Tibial nerve (tissue), 4 donors: ENCODE data around the gene SVIL. TPM values are rescaled to one million over a fixed set of nuclear protein-coding genes. Genes with fewer than 3 reads are reported as not detected.
"Not testable (repeated sequence)": the region's sequence is repeated elsewhere in the genome, so short reads cannot be mapped to it uniquely, and the experiment has no call there.

Experiments used
- DNase-seq, 2 donors: peaks; one replicate each; pipeline ENCODE4 v3.0.0-alpha.2; 2019; ENCODE audit warnings: low spot score in 2 of 2
- H3K27ac ChIP-seq, 4 donors: fragments of 200-600 bp; sonication (generic) in 3 of 4; one replicate each; pipeline ENCODE4 v1.5.1; 2017 to 2019; ENCODE audit warnings: mild to moderate bottlenecking in 1 of 4
- H3K27me3 ChIP-seq, 2 donors: fragments of 200-600 bp; sonication (generic) in 1 of 2; one replicate each; pipeline versions ENCODE4 v1.5.1 to v1.6.0; 2017 to 2019
- H3K36me3 ChIP-seq, 3 donors: fragments of 200-600 bp; sonication (generic); one replicate each; pipeline ENCODE4 v1.5.1; 2018 to 2019
- H3K4me1 ChIP-seq, 4 donors: fragments of 200-600 bp; sonication (generic) in 3 of 4; one replicate each; pipeline ENCODE4 v1.5.1; 2017 to 2019
- H3K4me3 ChIP-seq, 4 donors: fragments of 200-600 bp; sonication (generic) in 3 of 4; one replicate each; pipeline ENCODE4 v1.5.1; 2017 to 2019; ENCODE audit warnings: mild to moderate bottlenecking in 1 of 4, moderate library complexity in 1 of 4
- H3K9me3 ChIP-seq, 4 donors: fragments of 200-600 bp; sonication (generic) in 3 of 4; one replicate each; pipeline ENCODE4 v1.5.1; 2017 to 2019
- EP300 ChIP-seq, 2 donors: sonication (generic); formaldehyde crosslinking; IDR thresholded peaks; one replicate each; pipeline ENCODE4 v1.6.1; 2017; ENCODE audit warnings: antibody characterized with exemption in 2 of 2, mild to moderate bottlenecking in 1 of 2
- POLR2A ChIP-seq, 2 donors: fragments of 450-650 bp; IDR thresholded peaks; one replicate each; pipeline ENCODE4 v1.6.1; 2017; ENCODE audit warnings: antibody characterized with exemption in 2 of 2, mild to moderate bottlenecking in 2 of 2, moderate library complexity in 2 of 2
- WGBS, 2 donors: methylation state at CpG; one replicate each; pipeline ENCODE4 v1.1.5; 2018; 5-methylcytosine and 5-hydroxymethylcytosine counted together
- total RNA-seq, 4 donors: library from RNA; depleted of rRNA; stranded (reverse); fragments of >200 nt; gene quantifications; one replicate each; pipeline ENCODE4 v1.1.0, GENCODE V29; 2016
- TF ChIP-seq, protein P1 (sequence below), 5 experiments: fragments of 200-600 bp in 3 of 5; fragments of 450-650 bp in 2 of 5; sonication (generic) in 3 of 5; IDR thresholded peaks; one replicate each; pipeline ENCODE4 v1.5.1; 2016 to 2019; ENCODE audit warnings: antibody characterized with exemption in 5 of 5, mild to moderate bottlenecking in 3 of 5, moderate library complexity in 2 of 5

Gene SVIL
- total RNA-seq, 4 donors from 2014 or later: 23.6 to 32.0 (median 26.0) TPM

DNA sequence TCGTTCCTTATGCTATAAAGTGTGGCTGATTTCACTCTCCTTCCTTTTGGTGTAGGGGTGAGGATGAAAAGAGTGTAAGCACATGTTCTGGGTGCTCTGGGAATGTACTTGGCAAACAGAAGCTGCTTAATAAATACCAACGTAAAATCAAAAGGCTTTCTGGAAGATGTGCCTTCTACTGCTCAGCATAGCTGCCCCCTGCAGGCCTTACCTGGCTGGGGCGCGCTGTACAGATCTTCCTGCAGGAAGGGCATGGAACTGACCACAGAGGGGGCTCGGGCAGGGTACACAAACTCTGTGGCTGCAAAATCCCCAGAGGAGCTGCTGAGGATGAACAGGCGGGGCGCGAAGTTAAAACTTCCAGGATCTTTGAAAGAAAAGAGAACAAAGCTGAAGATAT, 169.4 kb downstream of the SVIL start:
- WGBS, 2 donors: 90 to 91% methylated on average over 8 of the region's 8 CpGs
- Histone ChIP-seq H3K27me3 (no peaks in the 10 kb centered on the region), H3K4me1 (peaks cover 0 to 6% (median 0%) of the 10 kb centered on the region in 4 donors), H3K4me3 (no peak overlapping the region), H3K27ac (no peak overlapping the region), H3K9me3 (peaks cover 0 to 5% (median 0%) of the 10 kb centered on the region in 4 donors), H3K36me3 (peaks cover 0 to 83% (median 5%) of the 10 kb centered on the region in 3 donors)
- TF ChIP-seq, protein P1, sequence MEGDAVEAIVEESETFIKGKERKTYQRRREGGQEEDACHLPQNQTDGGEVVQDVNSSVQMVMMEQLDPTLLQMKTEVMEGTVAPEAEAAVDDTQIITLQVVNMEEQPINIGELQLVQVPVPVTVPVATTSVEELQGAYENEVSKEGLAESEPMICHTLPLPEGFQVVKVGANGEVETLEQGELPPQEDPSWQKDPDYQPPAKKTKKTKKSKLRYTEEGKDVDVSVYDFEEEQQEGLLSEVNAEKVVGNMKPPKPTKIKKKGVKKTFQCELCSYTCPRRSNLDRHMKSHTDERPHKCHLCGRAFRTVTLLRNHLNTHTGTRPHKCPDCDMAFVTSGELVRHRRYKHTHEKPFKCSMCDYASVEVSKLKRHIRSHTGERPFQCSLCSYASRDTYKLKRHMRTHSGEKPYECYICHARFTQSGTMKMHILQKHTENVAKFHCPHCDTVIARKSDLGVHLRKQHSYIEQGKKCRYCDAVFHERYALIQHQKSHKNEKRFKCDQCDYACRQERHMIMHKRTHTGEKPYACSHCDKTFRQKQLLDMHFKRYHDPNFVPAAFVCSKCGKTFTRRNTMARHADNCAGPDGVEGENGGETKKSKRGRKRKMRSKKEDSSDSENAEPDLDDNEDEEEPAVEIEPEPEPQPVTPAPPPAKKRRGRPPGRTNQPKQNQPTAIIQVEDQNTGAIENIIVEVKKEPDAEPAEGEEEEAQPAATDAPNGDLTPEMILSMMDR (IDR thresholded peaks at IDR 0.05): no peak
- no peak for TF ChIP-seq EP300 (IDR thresholded peaks at IDR 0.05)
- no peak for TF ChIP-seq POLR2A (IDR thresholded peaks at IDR 0.05)
- no peak for DNase-seq

DNA sequence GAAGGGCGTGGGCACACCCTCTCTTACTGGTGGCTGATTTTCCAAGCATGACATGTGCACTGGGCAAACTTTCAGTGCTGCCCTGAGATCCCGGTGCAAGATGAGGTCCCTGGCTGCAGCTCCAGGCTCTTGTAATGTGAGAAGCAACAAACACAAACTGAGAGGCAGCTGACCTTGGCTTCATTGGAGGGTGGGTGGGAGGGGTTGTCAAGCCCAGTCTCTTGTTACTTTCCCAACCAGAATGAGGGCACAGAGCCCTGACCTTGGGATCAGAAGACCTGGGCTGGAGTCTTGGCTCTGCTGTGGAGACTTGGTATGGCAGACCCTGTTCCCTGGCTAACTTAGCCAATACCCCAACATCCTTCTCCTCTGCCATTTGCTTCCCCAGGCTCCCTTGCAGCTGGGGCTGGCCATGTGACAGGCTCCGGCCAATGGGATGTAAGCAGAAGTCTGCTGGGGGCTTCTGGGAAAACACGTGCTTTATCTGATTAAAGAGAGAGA, 170.1 kb downstream of the SVIL start:
- DNase-seq, H3K4me1 ChIP-seq, H3K27me3 ChIP-seq, H3K9me3 ChIP-seq, H3K27ac ChIP-seq, H3K4me3 ChIP-seq: not testable (repeated sequence)
- WGBS, 2 donors: 67 to 85% methylated on average over 4 of the region's 4 CpGs
- peaks cover 0 to 83% (median 6%) of the 10 kb centered on the region in 3 donors for H3K36me3 ChIP-seq

DNA sequence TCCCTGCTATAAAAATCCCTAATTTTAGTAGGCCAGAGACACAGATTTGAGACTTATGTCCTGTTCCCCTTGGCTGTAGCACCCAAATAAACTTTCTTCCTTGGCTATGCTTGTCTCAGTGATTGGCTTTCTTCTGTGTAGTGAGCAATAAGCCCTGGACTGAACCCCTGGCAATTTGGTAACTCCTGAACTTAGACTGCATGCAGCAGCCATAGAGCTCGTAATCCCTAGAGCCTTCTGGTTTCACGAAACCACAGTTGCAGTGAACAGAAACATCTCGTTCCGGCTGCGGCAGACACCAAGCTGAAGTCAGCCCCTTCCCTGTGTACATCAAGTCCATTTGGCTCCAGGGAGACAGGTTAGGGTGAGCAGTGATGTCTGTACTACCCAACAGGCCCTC, 173.7 kb downstream of the SVIL start:
- Histone ChIP-seq H3K36me3 (peaks cover 0 to 77% (median 6%) of the 10 kb centered on the region in 3 donors), H3K4me3 (no peak overlapping the region), H3K27ac (no peak overlapping the region), H3K27me3 (no peaks in the 10 kb centered on the region), H3K9me3 (peaks cover 0 to 8% (median 0%) of the 10 kb centered on the region in 4 donors), H3K4me1 (peaks cover 0 to 5% (median 0%) of the 10 kb centered on the region in 4 donors)
- TF ChIP-seq EP300 (IDR thresholded peaks at IDR 0.05) (no peak), POLR2A (IDR thresholded peaks at IDR 0.05) (no peak)
- TF ChIP-seq, protein P1 (IDR thresholded peaks at IDR 0.05): no peak
- no peak for DNase-seq
- WGBS, 2 donors: 74 to 82% methylated on average over 5 of the region's 5 CpGs

DNA sequence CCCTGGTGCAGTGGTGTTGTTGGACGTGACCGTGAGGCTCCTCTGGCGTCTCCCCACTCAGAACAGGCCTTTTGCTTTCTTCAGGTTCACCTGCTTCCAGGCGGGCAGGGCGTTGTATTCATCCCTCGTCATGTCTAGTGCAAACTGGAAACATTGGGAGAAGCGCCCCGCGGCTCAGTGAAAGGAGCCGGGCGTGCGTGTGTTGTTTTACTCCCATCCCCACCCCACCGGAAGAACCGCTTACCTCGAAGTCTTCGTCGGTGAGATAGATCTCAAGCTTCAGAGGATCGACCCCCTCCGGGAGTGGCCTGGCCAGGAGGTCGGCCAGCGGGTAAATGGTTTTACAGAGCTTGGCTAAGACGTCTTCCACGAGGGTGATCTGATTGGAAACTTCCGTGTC, 176.6 kb downstream of the SVIL start:
- not testable (repeated sequence) for DNase-seq, H3K9me3 ChIP-seq, H3K27ac ChIP-seq, H3K4me1 ChIP-seq, H3K4me3 ChIP-seq, H3K27me3 ChIP-seq
- WGBS, 2 donors: 83 to 88% methylated on average over 24 of the region's 24 CpGs
- H3K36me3 ChIP-seq: peaks cover 0 to 69% (median 6%) of the 10 kb centered on the region in 3 donors

DNA sequence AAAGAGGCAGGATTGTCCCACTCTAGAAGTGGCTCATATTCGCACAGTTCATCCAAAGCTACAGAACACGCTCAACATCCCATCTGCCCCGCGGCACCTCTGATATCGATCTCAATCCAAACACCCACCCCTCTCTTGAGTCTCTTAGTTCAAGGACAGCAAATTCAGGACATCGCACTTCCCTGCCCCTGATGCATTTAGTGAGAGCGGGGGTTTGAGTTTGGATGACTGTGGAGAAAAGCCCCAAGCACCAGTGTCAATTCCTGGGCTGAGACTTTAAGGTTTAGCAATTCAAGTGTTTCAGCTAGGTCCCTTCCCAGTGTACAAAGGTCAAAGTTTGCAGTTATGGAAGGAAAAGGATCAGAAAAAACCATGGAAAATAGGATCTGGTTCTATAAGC, 179.7 kb downstream of the SVIL start:
- H3K9me3 ChIP-seq: no peaks in the 10 kb centered on the region
- DNase-seq: no peak
- 95 to 97% methylated on average over 7 of the region's 7 CpGs for WGBS, 2 donors
- H3K27ac ChIP-seq: no peak overlapping the region
- H3K4me3 ChIP-seq: no peak overlapping the region
- no peaks in the 10 kb centered on the region for H3K27me3 ChIP-seq
- peaks cover 0 to 47% (median 0%) of the 10 kb centered on the region in 3 donors for H3K36me3 ChIP-seq
- H3K4me1 ChIP-seq: no peaks in the 10 kb centered on the region
- TF ChIP-seq EP300 (IDR thresholded peaks at IDR 0.05) (no peak), POLR2A (IDR thresholded peaks at IDR 0.05) (no peak)
- TF ChIP-seq, protein P1 (IDR thresholded peaks at IDR 0.05): no peak

DNA sequence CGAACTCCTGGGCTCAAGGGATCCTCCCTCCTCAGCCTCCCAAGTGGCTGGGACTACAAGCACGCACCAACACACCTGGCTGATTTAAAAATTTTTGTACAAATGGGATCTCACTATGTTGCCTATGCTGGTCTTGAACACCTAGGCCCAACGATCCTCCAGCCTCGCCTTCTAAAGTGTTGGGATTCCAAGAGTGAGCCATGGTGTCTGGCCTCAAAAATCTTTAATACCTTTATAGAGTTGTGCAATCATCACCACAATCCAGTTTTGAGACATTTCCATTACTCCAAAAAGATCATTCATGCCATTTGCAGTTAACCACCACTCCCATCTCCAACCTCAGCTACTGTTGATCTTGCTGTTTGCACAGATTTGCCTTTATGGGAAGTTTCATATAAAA, 180.5 kb downstream of the SVIL start:
- Histone ChIP-seq H3K27me3 (no peaks in the 10 kb centered on the region), H3K4me1 (peaks cover 0 to 4% (median 0%) of the 10 kb centered on the region in 4 donors), H3K27ac (no peak overlapping the region), H3K36me3 (peaks cover 0 to 42% (median 0%) of the 10 kb centered on the region in 3 donors), H3K4me3 (no peak overlapping the region), H3K9me3 (no peaks in the 10 kb centered on the region)
- TF ChIP-seq, protein P1 (IDR thresholded peaks at IDR 0.05): no peak
- no peak for TF ChIP-seq EP300 (IDR thresholded peaks at IDR 0.05)
- TF ChIP-seq POLR2A (IDR thresholded peaks at IDR 0.05): no peak
- WGBS, 2 donors: 80 to 84% methylated on average over 4 of the region's 4 CpGs
- DNase-seq: no peak
